Epithelial cell of esophagus (primary cell): Measurements from ENCODE around the gene ECE1.

Experiments
- DNase-seq: peaks from one replicate; pipeline ENCODE4 v3.0.0; 2010; ENCODE audit warnings: low read depth
- H3K4me3 ChIP-seq: 2 replicates; pipeline ENCODE4 v1.5.1; 2011; ENCODE audit warnings: mild to moderate bottlenecking, low read length, control low read depth
- CTCF ChIP-seq: IDR thresholded peaks from 2 replicates; pipeline ENCODE4 v1.5.1; 2011; ENCODE audit warnings: low read depth, mild to moderate bottlenecking, low read length, control low read depth, inconsistent platforms; ENCODE audit not compliant: insufficient read depth; ENCODE audit errors: missing control alignments

The ECE1 gene

GRCh38 chr1:21307210-21307609, 16.9 kb upstream of the ECE1 start:
- no peak for DNase-seq
- H3K4me3 ChIP-seq: no peak overlapping the region

GRCh38 chr1:21305900-21306189, 15.6 kb upstream of the ECE1 start:
- H3K4me3 ChIP-seq: no peak overlapping the region
- DNase-seq: no peak
- no peak for TF ChIP-seq CTCF

More at GRCh38 chr1:21307210-21307609, 16.9 kb upstream of the ECE1 start:
- TF ChIP-seq CTCF: no peak

DNA sequence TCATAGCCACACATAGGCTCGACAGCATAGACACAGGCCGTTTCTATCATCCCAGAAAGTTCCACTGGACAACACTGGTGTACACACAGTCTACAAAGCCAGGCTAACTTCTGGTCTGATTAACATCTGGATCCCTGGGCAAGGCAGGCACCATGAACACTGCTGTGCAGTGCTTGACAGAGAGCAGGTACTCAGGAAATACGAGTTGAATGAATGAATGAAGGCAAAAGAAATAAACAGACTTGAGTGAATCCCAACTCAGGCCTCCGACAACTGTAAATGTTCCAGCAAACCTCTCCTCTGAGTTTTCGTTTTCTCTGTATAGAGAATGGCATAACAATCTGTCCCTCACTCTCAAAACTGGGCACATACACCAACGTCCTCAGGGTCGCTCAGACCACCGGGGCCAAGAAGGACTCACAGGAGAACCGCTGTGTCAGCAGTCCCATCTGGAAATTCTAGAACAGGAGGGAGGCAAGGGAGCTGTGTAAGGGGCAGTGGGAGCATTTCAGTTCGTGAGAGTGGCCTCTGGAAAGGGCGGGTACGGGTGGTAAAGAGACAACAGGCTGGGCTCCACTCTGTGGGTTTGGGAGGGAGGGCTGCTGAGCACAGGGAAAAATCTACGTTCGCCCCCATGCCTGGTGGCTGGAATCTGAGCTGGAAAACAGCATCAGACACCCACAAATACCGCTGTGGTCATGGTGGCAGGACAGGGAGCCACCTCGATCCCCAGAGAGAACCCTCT, 15.1 kb upstream of the ECE1 start:
- no peak overlapping the region for H3K4me3 ChIP-seq
- no peak for TF ChIP-seq CTCF
- no peak for DNase-seq

DNA sequence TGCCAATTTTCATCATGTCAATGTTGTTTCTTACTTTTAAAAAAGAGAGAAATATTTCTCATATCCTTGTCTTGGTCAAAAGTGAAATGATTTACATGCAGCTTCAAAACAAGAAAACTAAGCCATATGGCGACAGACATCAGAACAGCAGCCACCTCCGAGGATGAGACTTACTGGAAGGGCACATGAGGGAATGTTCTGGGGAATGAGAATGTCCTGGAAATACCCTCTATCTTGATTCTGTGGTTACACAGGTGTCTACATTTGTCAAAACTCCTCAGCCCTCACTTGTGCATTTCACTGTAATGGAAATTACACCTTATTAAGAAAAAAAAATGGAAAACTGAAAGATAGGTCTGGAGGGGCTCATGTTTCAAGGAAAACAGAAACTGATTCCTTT, 14.2 kb upstream of the ECE1 start:
- TF ChIP-seq CTCF: no peak
- DNase-seq: no peak
- no peak overlapping the region for H3K4me3 ChIP-seq

DNA sequence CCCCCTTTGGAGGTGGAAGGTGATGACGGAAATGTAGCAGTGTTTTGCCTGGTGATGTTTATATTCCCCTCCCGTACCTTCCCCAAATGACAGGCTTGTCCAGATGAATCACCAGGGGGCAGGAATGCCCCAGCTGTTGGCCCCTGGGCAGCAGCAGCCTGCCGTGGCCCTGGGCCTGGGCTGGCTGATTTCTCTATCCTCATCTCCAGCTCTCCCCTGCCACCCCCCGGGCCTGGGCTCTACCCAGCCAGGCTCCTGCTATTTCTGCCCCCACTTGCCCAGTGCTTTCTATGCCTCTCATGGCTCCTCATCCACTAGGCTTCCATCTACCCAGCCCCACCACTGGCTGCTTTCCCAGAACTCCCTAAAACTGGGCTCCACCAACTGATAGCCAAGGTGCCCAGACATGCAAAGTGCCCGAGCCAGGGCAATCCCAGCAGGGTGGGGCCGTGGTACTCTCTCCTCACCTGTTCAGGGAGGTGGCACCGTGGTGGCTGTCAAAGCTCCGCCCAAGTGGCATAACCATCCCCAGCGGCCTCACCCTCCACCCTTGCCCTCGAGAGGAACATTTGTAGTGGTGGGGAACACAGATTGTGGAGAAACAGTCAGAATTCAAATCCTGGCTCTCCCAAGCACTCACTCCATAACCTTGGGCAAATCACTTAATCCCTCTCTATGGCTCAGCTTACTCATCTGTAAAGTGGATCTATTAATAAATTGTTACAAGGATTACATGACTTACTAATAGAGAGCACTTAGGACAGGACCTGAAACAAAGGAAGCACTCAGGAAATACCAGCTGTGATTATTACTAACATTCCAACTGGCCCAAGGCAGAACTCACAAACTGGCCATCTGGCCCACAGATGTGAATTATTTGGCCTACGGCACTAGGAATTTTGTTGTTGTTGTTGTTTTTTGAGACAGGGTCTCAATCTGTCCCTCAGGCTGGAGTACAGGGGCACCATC, 12.8 kb upstream of the ECE1 start:
- DNase-seq: peak; percentile 56
- no peak for TF ChIP-seq CTCF
- no peak overlapping the region for H3K4me3 ChIP-seq

DNA sequence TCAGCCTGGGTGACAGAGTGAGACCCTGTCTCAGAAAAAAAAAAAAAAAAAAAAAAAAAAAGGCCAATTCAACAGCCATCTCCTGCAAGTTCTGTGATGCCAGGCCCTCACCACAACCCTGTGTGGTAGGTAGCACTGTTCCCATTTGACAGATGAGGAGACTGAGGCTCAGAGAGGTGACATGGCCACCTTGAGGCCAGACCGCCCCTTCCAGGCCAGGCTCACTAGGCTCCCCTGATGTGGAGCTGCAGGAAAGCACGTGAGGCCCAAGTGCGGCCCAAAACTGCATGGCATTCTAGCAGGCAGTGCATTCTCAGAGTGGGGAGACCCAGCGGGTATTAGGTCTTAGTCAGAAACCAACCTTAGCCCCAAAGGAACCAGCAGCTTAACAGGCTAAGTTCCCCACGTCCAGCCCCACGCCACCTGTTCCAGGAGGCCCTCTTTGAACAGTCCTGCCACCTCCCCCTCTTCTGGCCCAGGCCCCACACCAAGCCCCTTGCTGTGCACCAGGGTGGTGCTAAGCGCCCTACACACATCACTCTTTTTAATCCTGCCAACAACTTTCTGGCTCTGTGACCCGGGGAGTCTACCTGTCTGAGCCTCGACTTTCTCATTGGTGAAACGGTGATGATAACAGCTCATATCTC, 11.7 kb upstream of the ECE1 start:
- TF ChIP-seq CTCF: no peak

More for the DNA sequence above, 11.7 kb upstream of the ECE1 start:
- H3K4me3 ChIP-seq: no peak overlapping the region
- DNase-seq: no peak
